Activated T-cell treated with anti-CD3 and anti-CD28 coated beads, Interleukin-2, amount 50 U/mL, for 24 hours (primary cell): ENCODE measurements around the gene SCUBE1.

ENCODE experiments used
- DNase-seq: peaks from one replicate; pipeline ENCODE4 v3.0.0-alpha.2; 2020
- H3K27ac Mint-ChIP-seq: 2 replicates; pipeline ENCODE4 v1.8.0; 2020; ENCODE audit warnings: mild to moderate bottlenecking, mixed read lengths
- H3K27me3 Mint-ChIP-seq: 2 replicates; pipeline ENCODE4 v1.8.0; 2020; ENCODE audit warnings: mixed read lengths
- H3K36me3 Mint-ChIP-seq: 2 replicates; pipeline ENCODE4 v1.8.0; 2020; ENCODE audit warnings: low read depth, mixed read lengths
- H3K4me1 Mint-ChIP-seq: 2 replicates; pipeline ENCODE4 v1.8.0; 2020; ENCODE audit warnings: low read depth, mixed read lengths
- H3K4me3 Mint-ChIP-seq: 2 replicates; pipeline ENCODE4 v1.8.0; 2020; ENCODE audit warnings: mild to moderate bottlenecking, moderate library complexity, mixed read lengths
- H3K9me3 Mint-ChIP-seq: 2 replicates; pipeline ENCODE4 v1.8.0; 2020; ENCODE audit warnings: mixed read lengths

Gene SCUBE1

DNA sequence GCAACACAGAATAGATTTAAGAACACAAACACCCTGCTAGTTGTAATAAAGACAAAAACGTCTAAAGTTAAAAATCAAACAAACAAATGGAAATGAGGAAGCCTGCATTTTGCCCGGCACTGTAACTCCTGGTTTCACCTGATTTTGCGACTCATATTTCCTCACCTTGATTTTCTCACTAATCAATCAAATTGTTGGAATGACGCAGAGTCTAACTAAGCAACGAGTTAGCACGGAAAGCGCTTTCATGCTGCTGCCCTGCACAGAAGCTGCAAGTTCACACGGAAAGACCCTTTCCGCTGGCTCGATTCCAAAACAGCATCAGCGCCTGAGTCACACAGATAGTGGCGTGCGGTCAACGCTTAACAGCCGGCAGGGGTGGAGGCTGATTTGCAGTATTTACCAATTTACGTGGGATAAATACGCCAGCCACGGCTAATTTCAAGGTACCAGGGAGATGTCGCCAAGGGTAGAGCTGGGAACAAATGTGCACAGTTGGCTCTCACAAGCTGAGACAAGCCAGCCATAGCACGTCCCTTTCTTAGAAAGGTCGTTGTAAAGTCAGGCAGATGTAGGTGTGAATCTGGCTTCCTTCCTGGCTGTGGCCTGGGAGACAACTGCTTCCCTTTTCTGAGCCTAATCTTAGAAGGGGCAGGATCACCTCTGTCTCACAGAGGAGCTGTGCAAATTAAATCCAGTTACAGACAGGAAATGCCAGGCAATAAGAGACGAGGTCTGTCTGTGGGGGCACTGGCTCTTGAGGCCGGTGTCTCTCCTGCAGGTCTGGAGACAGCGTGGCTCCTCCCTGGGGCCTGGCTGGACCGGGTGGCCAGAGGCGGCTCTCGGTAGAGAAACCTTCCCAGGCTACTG lies 79.3 kb downstream of the SCUBE1 start:
- peak overlapping the region; percentile 60 for H3K4me3 Mint-ChIP-seq
- H3K36me3 Mint-ChIP-seq, result no peaks in the 10 kb centered on the region
- H3K27me3 Mint-ChIP-seq, result peaks cover 3% of the 10 kb centered on the region
- H3K27ac Mint-ChIP-seq, result peak overlapping the region; percentile 48
- DNase-seq, result peak; percentile 83
- H3K4me1 Mint-ChIP-seq, result peaks cover 28% of the 10 kb centered on the region
- no peaks in the 10 kb centered on the region for H3K9me3 Mint-ChIP-seq

DNA sequence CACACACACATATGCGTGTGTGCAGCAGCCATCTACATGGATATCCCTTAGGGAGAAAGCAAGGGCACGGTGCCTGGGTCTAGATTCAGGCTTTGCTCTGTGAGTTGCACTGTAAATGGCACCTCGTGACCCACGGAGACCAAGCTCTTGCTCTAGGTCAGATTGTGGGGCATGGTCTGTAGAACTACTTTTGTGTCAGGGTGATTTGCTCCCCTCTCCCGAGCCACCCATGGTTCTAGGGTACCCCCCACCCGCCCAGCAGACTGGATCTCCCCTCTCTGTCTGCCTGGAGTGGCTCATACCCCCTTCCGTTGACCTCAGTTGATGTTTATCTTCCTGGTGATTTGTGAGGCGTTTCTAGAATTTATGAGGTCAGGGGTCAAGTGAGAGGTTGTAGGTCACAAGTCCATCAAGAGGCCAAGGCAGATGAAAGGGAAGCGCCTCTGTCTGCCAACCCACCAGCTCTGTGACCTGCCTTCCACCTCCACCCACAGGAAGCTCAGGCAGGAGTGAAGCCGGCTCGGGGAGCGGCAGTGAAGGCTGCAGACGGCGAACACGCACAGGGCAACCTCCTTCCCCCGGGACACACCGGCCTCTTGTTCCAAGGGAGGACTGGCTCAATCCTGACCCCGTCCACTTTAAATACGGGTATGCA lies 80.1 kb downstream of the SCUBE1 start:
- Mint-ChIP-seq H3K36me3 (no peaks in the 10 kb centered on the region), H3K27me3 (peaks cover 3% of the 10 kb centered on the region), H3K27ac (no peak overlapping the region), H3K9me3 (no peaks in the 10 kb centered on the region), H3K4me1 (peaks cover 28% of the 10 kb centered on the region), H3K4me3 (peak overlapping the region; percentile 60)
- peak; percentile 53 for DNase-seq

DNA sequence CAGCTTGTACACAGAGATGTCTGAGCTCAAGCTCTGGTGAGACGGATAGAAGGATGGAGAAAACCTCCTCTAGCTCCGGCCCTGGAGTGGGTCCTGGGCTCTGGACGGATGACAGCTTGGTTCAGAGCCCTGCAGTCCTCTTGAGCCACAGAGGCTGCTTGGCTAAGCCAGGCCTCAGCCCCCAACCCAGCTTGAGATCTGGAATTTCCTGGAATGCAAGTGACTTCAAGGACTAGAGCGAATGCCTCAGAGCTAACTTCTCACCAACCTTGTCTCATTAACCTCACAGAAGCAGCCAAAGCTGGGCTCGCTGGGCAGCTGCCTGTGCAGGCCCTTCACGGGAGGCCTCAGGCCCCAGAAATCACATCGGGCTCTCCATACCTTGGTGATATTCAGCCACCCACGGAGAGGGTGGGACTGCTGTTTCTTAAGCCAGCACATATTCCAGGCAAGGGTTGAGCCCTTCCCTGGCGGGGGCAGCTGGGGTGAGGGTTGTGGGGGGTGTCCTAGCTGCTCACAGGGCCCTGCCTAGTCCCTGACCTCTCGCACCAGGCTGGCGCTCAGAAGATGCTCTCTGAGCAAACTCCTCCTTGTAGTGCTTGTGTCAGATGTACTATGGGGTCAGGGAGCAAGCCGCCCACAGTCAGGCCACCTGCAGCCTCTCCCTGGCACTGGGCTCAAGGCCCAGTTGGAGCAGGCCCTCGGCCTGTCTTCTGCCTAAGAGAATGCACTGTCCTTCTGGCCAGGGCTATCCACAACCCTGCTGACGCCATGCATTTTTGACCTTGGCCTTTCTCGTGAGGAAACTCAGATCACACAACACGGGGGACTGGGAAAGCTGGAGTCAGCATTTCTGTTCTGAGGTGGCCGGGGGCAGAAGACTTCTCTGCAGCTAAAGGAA lies 82.6 kb downstream of the SCUBE1 start:
- Mint-ChIP-seq H3K36me3 (no peaks in the 10 kb centered on the region), H3K4me3 (no peak overlapping the region), H3K27ac (no peak overlapping the region), H3K4me1 (peaks cover 37% of the 10 kb centered on the region), H3K9me3 (no peaks in the 10 kb centered on the region), H3K27me3 (peaks cover 23% of the 10 kb centered on the region)
- DNase-seq, result no peak

DNA sequence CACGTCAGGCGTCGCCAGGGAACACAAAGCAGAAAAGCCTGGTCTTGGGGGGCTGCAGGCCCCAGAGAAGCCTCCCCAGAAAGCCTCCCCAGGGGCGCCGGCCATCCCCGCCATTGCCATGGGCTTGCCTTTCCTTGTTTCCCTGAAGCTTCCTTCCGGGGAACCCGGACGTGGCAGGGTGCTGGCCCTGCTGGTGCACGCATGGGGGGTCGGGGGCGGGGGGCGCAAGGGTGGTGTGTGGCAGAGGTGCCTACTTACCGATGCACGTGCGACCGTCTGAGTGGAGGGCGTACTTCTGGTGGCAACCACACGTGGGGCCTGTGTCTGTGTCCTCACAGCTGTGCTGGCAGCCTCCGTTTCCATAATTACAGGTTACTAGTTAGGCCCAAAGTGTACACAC lies 85.2 kb downstream of the SCUBE1 start:
- Mint-ChIP-seq H3K27ac (no peak overlapping the region), H3K4me3 (no peak overlapping the region)
- DNase-seq, result no peak

DNA sequence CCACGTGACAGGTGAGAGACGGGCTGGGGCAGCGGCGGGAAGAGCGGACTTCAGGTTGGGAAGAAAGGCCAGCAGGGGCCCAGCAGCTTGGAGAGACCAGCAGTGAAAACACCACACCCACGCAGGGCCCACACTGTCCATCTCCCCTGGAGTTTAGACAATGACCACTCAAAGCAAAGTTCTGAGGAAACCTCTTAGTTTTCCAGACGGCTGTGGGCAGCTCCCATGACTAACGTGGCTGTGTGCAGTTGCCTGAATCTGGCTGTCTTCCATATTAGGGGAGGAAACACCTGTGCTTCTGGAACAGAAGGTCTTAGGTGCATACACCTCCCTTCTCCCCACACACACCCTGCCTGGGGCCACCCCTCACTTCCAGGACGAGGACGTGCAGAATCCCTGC lies 85.6 kb downstream of the SCUBE1 start:
- H3K4me3 Mint-ChIP-seq, result no peak overlapping the region
- no peak for DNase-seq
- H3K9me3 Mint-ChIP-seq, result no peaks in the 10 kb centered on the region
- H3K27me3 Mint-ChIP-seq, result peaks cover 20% of the 10 kb centered on the region
- no peak overlapping the region for H3K27ac Mint-ChIP-seq
- H3K4me1 Mint-ChIP-seq, result peaks cover 11% of the 10 kb centered on the region
- H3K36me3 Mint-ChIP-seq, result no peaks in the 10 kb centered on the region

More for the DNA sequence above, 85.2 kb downstream of the SCUBE1 start:
- Mint-ChIP-seq H3K27me3 (peaks cover 20% of the 10 kb centered on the region), H3K9me3 (no peaks in the 10 kb centered on the region), H3K4me1 (peaks cover 15% of the 10 kb centered on the region), H3K36me3 (no peaks in the 10 kb centered on the region)

DNA sequence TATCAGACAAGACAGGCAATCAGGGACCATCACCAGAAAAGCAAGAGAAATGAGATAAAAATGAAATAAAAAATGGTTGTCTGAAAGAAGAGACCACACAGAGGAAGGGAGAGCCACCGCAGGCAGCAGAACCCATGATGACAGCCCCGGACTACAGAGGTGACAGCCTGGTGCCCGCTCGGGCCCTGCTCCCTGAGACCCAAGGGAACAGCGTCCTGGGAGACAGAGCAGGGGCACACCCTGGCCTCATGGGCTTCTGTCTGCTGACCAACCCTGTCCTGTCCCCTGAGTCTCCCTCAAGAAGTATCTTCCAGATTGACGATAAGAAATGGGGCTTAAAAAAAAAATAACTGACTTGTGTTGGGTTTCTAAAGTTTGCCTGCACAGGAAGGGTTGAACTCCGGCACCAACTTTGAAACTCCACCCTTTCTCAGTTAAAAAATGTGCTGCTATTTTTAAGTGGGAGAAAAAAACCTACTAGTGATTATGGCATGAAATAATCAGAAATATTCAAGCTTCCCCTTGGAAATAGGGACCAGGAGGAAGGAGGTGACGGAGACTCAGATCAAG lies 86.1 kb downstream of the SCUBE1 start:
- Mint-ChIP-seq H3K27ac (no peak overlapping the region), H3K4me3 (no peak overlapping the region), H3K36me3 (no peaks in the 10 kb centered on the region), H3K4me1 (peaks cover 9% of the 10 kb centered on the region), H3K27me3 (peaks cover 20% of the 10 kb centered on the region), H3K9me3 (no peaks in the 10 kb centered on the region)
- no peak for DNase-seq

DNA sequence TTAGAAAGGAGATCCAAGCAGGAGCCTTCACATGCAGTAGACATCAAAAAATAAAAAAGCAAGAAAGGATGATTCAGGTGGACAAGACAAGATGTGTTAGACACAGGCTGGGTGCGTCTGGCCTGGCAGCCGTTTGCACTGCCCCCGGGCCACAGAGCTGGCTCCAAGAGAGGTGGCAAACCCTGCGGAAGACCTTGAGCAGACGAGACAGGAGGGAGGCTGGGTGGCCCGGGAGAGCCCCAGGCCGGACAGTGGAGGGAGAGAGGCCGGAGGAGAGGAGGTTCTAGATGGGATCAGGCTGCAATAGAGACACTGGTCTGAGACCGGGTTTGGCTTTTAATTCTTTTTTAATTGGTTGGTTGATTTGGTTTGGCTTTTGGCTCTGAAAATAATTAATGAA lies 86.6 kb downstream of the SCUBE1 start:
- Mint-ChIP-seq H3K27me3 (peaks cover 20% of the 10 kb centered on the region), H3K27ac (no peak overlapping the region), H3K36me3 (no peaks in the 10 kb centered on the region), H3K4me3 (no peak overlapping the region), H3K4me1 (peaks cover 9% of the 10 kb centered on the region), H3K9me3 (no peaks in the 10 kb centered on the region)
- DNase-seq, result no peak

DNA sequence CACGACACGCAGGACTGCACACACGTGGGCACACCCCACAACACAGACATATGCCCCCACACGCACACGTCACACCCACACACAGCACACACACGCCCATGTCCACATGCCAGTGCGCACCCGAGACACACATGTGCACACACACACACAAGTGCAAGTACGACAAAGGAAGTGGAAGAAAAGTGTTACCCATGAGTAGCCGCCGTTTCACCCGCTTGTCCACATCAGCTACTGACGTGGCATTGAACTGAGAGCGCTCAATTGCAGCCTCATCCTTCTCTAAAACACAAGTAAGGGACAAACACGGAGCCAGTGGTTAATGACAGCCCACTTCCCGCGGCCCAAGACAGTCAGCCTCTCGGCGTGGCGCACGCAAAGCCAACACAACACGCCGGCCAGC lies 87.9 kb downstream of the SCUBE1 start:
- Mint-ChIP-seq H3K27ac (no peak overlapping the region), H3K36me3 (no peaks in the 10 kb centered on the region), H3K4me1 (peaks cover 9% of the 10 kb centered on the region)

DNA sequence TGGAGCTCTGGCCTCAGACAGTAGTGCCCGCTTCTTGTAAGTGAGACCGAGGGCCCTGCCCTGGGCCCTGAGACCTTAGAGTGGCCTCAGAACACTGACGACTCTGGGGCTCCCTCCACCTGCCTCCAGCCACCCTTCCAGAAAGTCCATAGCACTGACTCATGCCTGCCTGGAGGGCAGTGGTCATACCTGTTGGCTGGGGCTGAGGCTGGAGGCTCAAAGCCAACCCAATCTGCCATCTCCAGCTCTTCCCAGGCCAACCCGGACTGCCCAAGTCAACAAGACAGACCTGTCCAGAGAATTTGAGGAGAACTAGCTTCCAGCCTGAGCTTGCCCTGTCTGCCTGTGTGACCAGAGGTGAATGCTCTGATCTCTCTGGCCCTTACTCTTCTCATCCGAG lies 89.3 kb downstream of the SCUBE1 start:
- Mint-ChIP-seq H3K27ac (no peak overlapping the region), H3K4me3 (no peak overlapping the region), H3K4me1 (peaks cover 9% of the 10 kb centered on the region), H3K9me3 (no peaks in the 10 kb centered on the region), H3K27me3 (peaks cover 20% of the 10 kb centered on the region), H3K36me3 (no peaks in the 10 kb centered on the region)
- DNase-seq, result no peak

More for the DNA sequence above, 87.9 kb downstream of the SCUBE1 start:
- DNase-seq, result no peak
- peaks cover 20% of the 10 kb centered on the region for H3K27me3 Mint-ChIP-seq
- H3K9me3 Mint-ChIP-seq, result no peaks in the 10 kb centered on the region
- H3K4me3 Mint-ChIP-seq, result no peak overlapping the region

DNA sequence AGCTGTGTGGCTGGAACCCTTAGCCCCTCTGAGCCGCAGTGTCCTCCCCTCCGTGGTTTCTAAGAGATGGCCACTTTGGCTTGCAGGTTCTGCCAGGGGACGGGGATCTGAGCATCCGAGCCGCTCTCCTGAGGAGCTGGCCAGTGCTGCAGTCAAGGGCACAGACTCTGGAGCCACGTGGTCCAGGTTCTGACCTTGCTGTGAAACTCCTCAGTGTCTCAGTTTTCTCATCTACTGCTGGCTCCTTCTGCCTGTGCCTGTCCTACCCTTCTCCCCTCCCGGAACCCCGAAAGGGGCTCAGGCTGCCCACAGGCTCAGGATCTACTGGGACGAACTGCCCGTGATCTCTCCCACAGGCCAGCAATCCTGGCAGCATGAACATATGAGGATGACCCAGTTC lies 90.9 kb downstream of the SCUBE1 start:
- no peak overlapping the region for H3K4me3 Mint-ChIP-seq
- H3K9me3 Mint-ChIP-seq, result no peaks in the 10 kb centered on the region
- H3K36me3 Mint-ChIP-seq, result no peaks in the 10 kb centered on the region

DNA sequence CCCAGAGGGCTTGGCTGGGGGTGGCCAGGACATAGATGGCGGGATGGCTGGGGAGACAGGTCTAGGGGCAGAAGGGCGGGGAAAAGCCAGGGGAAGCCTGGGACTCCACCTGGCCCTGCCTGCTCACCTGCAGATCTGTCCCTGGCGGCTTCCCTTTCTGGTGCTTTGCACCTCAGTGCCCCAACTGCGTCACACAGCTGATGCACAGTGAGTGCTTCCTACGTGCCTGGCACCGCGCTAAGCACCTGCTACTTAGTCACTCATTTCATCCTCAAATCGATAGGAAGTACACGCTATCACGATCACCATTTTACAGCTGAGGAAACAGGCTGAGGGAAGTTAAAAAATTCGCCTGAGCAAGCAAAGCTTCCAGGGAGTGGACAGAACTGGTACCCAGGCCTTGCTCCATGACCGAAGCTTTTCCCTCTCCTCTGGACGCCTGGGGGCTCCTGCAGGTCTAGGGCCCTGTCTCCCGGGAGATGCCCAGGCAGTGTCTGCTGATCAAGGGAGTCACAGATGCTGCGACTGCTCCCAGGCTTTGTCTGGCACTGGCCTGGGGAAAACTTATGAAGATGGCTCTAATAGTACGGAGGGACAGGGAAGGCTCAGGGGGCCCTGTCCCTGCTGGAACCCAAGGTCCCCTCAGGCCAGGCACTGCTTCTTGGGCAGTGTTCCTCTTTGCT lies 93.2 kb downstream of the SCUBE1 start:
- Mint-ChIP-seq H3K4me1 (no peaks in the 10 kb centered on the region), H3K27me3 (no peaks in the 10 kb centered on the region), H3K36me3 (no peaks in the 10 kb centered on the region), H3K4me3 (no peak overlapping the region), H3K27ac (no peak overlapping the region), H3K9me3 (no peaks in the 10 kb centered on the region)
- DNase-seq, result no peak

More for the DNA sequence above, 90.9 kb downstream of the SCUBE1 start:
- DNase-seq, result no peak
- Mint-ChIP-seq H3K4me1 (peaks cover 7% of the 10 kb centered on the region), H3K27me3 (peaks cover 15% of the 10 kb centered on the region), H3K27ac (no peak overlapping the region)

DNA sequence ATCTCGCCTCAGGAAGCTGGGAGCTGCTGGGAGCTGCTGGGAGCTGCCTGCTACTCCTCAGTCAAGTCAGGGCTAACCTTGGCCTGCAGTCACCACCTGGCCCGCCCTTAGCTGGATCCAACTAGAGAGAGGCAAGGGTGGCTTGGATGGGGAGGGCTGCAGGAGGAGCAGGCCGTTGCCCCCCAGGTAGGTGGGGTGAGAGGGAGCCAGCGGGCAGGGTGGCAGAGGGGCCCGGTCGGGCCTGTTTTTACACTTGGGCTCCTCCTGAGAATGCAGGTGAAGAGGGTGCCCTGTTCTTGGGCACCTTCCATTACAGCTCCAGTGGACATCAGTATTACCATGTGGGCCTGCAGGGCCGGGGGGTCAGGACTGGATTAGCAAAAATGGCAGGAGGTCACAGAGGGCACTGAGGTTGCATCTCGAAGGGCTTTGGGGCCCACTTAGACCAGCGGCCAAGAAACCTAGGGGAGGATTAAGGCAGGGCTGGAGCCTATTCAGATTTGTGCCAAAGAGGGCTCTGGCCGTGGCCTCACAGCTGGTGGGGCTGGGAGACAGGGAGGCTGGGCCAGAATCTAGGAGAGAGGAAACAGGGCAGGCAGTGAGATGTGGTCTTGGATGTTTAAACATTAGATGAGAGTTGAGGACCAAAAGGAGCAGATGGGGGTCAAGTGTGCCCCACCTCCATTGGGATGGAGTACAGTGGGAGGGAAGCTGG lies 95.5 kb downstream of the SCUBE1 start:
- DNase-seq, result no peak
- H3K4me3 Mint-ChIP-seq, result no peak overlapping the region
- H3K9me3 Mint-ChIP-seq, result no peaks in the 10 kb centered on the region
- no peaks in the 10 kb centered on the region for H3K36me3 Mint-ChIP-seq
- H3K27me3 Mint-ChIP-seq, result no peaks in the 10 kb centered on the region
- no peaks in the 10 kb centered on the region for H3K4me1 Mint-ChIP-seq
- no peak overlapping the region for H3K27ac Mint-ChIP-seq

DNA sequence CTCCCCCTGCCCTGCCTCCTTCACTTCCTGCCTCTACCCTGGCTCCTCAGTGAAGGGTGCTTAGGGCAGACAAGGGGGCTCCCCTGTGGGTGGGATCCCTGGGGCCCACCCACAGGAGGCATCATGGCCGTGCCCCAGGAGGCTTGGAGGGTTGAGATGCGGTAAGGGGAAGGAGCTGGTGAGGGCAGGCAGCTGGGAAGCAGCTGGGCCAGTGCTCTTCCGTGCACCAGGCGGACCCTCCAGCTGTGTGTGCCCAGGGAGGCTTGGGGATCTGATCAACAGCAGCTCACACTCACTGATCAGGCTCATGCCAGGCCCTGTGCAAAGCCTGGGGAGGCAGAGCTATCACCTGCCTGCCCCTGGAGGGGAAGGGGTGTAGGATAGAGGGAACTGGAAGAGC lies 97.0 kb downstream of the SCUBE1 start:
- Mint-ChIP-seq H3K27me3 (no peaks in the 10 kb centered on the region), H3K36me3 (no peaks in the 10 kb centered on the region), H3K9me3 (no peaks in the 10 kb centered on the region), H3K4me3 (no peak overlapping the region), H3K27ac (no peak overlapping the region), H3K4me1 (no peaks in the 10 kb centered on the region)
- no peak for DNase-seq
